GM18502 (cell line): Measurements from ENCODE around the gene CST3.
"Not testable (repeated sequence)": the region's sequence is repeated elsewhere in the genome, so short reads cannot be mapped to it uniquely, and the experiment has no call there.

ENCODE experiments used
- ATAC-seq: cut with Tn5 transposase; IDR thresholded peaks from one replicate; pipeline ENCODE4 v1.9.1; 2021; ENCODE audit warnings: mild to moderate bottlenecking; ENCODE audit not compliant: unreplicated experiment, poor library complexity

Gene CST3, protein sequence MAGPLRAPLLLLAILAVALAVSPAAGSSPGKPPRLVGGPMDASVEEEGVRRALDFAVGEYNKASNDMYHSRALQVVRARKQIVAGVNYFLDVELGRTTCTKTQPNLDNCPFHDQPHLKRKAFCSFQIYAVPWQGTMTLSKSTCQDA

DNA sequence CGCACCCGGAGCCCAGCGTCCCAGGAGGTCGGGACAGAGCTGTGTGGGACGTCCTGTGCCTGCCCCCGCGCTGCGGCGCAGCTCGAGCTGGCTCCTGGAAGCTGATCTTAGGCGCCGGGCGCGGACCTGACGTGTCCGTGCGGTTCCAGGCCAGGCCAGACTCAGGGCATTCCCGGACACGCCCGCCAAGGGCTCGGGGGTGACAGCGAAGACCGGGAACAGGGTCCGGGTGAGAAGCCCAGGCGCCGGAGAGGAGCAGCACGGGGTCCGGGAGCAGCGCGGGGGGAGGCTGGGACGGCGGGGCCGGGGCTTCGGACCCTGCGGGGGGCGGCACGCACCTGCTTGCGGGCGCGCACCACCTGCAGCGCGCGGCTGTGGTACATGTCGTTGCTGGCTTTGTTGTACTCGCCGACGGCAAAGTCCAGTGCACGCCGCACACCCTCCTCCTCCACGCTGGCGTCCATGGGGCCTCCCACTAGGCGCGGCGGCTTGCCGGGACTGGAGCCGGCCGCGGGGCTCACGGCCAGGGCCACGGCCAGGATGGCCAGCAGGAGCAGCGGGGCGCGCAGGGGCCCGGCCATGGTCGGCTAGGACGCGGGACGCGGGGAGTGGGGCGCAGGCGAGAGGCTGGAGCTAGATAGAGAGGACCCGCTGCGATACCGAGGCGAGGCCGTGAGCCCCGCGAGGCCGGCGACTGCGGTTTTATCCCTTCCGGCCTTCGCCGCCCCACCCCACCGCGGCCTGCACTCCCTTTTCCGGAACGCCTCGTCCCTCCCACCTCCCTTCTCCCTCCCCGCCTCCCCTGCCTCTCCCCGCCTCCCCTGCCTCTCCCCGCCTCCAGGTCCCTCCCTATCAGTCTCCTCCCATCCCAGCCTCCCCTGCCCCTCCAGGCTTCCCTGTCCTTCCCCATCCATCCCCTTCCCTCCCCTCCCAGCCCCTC, at the start of gene CST3:
CST3 (minus strand) TSS at position 674 of the 940 bp plus-strand sequence; CDS start at position 581, 93 bp downstream.
- ATAC-seq, result peak; percentile 60

DNA sequence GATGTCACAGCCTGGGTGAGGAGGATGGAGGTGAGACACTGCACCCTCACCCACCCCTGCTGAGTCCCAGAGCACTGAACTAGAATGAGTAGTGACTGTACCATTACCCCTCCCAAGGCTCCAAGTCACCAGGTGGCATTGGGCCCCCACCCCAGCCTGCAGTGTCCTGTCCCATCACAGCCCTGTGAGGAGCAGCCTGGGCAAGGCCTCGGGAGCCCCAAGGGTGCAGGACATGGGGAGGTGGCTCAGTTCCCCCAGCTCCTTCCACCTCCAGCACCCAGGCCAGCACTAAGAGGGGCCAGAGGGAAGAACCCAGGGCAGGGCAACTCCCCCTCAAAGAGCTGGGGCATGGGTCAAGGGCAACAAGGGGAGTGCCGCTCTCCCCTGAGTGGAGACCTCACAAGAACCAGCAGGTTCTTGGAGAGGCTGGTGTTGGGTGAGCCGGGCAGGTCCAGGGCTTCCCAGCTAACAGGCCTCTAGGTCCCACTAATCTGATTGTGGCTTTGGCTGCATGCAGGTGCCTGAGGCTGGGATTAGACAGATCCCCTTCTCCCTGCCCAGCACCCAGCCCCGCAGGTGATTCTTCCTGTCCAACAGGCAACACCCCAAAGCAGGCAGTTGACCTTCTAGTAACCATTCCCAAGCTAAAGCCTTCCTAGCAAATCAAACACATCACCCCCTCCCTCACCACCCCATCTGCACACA, 48.4 kb upstream of the CST3 start:
- no peak for ATAC-seq

DNA sequence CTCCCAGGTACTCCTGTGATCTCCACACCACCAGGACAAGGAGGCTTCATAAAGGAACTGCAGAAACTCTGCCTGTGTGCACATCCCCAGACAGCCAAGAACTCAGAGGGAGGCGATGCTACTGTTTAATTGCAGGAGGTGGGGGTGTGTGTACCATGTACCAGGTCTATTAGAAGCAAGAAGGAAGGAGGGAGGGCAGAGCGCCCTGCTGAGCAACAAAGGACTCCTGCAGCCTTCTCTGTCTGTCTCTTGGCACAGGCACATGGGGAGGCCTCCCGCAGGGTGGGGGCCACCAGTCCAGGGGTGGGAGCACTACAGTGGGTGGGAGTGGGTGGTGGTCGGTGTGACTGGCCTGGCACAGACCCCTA, 47.8 kb upstream of the CST3 start:
- not testable (repeated sequence) for ATAC-seq

DNA sequence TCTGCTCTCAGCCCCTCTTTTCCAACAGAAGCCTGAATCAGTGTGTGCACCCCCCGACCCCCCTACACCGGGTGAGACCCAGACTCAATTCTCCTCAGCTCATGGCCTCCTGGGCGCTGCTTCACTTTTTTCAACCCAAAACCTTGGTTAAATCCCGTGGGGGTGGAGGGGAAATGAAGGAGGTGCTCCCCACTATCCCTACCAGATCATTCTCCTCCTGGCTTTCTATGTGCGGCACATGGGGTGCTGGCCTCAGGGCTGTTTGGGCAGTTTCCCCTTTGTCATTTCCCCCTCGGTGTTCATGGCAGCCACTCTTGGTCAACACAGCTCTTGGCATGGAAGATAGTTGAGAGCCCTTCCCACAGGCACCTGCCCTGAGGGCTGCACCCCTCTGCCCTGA, 46.5 kb upstream of the CST3 start:
- no peak for ATAC-seq

DNA sequence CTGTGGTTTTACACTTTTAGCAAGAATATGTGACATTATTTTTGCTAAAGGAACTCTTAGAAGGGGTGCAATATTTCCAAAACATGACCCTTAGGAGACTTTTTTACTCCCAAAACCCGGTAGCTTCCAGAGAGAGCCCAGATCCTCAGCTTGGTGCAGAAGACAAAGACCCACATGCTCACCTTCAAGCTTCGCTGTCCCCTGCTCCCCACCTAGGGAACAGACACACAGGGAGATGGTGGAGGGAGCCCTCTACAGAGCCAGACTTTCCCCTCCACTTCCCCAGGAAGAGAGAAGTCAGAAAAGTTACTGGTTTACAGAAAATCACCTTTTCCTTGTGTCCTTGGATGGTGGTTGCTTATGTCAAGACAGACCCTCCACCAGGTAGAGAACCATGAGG, 46.1 kb upstream of the CST3 start:
- ATAC-seq, result no peak

DNA sequence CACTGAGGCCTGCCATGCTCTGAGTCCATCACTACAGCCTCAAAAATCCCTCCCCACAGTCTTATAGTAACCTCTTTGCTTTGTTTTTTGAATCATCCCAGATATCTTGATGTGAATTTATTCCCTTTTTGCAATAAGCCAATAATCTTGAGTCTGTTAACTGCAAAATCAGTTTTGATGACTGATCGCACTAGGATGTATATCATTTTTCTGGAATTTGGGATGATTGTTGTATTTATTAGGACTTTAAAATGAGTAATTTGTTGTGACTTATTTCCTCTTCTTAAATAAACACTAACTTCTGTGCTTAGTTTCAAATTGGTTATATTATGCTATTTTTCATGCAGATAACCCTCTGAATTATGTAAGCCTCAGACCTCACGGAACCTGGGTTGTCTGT, 45.5 kb upstream of the CST3 start:
- no peak for ATAC-seq

DNA sequence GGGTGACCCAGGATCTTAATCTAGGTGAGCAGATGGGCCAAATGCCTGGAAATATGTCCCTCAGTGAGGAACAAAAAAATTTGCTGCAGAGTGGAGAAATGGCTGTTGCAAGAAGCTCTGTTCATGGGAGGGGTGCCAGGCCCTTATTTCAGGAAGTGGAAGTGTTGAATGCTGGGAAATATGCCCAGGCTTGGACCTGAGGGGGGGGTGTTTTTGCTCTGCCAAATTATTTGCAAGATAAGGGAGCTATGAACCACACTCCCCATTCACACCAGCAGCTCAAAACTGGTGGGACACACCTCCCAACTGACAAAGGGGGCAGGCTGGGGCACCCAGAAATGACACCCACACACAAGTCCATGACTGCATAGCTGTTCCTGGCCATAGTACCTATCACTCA, 42.4 kb upstream of the CST3 start:
- no peak for ATAC-seq

DNA sequence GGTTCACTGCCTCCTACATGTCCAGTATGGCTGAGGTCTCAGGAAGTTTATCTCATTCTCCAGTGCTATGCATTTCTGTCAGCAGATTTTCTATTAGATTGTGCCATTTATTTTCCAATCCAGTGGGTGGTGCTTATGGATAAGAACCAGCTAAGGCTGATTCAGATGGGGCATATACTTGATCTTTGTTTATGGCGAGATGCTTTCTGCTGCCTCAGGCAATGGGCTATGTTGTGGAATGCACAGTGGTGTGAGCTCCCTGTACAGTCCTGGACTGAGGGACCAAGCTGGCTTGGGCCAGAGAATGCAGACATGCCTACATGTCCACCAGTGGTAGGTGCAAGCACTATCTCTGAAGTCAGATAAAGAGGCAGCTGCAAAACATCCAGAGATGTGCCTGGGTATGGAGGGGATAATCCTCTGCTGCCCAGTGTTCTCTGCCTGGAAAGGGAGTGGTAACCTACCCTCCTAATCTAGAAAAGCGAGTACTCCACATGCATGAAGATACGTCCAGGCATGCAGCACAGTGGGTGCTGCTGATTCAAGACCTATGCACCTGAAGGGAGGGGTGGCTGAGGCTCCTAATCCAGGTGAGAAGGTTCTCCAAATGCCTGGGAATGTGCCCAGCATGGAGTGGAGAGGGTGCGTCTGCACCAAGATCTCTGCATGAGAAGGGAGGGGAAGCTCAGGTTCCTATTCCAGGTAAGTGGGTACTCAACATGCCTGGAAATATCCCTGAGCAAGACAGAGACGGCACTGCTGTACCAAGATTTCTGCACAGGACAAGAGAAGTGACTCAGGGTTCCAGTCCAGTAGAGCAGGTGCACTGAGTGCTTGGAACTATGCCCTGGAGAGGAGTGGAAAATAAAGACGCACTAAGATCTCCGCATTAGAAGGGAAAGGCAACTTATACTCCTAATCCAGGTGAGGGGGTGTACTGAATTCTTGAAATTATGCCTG, 41.7 kb upstream of the CST3 start:
- ATAC-seq, result no peak

DNA sequence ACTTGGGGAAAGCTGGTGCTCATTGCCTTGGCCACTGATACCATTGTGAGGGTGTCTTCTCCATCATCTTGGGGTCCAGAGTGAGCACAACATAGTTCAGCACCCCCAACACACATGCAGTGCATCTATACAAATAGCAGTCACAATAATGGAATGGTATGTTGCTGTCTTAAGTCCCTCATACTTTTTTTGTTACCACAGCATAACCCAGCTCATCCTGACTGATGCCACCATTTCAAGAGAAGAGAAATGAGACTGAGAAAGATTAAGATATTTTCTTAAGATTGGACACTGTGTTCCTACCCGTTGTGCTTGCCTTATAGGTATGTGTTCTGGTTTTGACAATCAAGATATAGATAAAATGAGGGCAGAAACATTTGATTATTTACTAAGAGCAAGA, 35.5 kb upstream of the CST3 start:
- no peak for ATAC-seq

DNA sequence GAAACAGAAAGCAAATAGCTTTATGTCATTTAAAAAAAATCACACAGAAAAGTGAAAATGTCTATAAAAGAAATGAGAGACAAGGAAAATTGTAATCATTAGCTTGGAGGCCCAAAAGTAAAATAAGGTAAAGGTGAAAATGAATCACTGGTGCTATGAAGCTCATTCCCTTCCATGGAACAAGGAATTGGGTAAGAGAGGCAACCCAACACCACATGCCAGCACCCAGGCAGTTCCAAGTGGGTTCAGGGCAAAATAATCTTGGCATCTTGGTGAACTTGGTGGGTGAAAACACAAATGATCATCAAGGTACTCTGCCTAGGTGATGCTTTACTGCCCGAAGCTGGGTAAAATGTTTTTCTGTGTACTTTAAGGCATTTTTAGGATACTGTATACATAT, 34.4 kb upstream of the CST3 start:
- ATAC-seq, result no peak

DNA sequence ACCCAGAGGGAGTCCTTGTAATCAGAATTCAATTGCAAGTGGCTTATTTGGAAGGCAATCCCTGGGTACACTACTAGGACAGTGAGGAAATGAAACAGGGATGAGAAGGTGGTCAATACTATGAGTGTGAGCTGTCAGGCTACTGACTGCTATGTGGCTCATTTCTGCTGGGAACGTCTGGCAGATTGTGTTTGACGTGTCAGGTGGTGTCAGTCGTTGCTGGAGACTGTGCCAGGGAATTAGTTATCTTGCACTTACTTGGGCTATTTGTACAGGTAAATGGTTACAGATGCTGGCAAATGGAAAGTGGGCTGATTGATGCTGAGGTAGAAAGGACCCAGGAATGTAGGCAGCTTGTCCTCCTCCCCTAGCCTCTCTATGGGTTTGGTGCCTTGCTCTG, 33.7 kb upstream of the CST3 start:
- ATAC-seq, result no peak

DNA sequence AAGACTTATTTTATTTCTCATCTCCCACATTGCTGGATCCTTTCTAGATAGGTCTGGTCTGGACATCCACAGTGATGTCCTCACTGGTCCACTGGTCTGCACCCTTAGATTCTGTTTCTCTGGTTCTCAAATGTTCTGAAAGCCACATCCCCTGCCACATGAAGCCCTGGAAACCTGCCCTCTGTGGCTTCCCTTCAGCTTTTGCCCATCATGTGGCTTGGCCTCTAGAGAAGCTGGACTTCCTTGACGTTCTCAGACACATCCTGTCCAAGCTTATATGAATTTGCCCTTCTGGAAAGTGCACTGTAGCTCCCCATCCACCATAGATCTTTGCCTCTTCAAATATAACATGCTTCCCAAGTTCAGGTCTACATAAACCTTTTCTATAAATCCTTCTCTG, 32.6 kb upstream of the CST3 start:
- no peak for ATAC-seq

DNA sequence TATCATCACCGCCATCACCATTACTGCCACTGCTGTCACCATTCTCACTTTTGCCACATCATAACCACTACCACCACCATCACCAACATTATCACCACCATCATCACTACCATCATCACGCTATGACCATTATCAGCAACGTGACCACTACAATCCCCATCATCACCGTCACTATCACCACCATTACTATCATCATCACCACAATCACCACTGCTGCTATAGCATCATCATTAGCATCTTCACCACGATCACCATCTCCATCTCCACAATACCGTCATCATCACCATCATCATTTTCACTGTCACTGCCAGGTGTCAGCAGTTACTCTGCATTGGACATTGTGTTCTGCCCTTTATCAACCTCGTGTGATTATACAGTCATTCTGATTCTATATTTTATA, 32.1 kb upstream of the CST3 start:
- no peak for ATAC-seq

DNA sequence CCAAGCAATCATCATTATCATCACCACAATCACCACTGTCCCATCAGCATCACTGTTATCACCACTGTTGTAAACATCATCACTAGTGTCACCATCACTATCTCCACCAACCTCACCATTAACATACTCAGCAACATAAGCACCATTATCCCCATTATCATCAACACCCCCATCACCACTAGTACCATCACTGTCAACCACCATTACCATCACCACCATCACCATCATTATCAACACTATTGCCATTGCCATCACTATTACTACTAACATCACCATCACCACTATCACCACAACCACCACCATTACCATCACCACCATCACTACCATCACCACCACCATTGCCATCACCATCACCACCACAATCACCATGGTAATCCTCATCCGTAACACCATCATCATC, 31.6 kb upstream of the CST3 start:
- no peak for ATAC-seq

DNA sequence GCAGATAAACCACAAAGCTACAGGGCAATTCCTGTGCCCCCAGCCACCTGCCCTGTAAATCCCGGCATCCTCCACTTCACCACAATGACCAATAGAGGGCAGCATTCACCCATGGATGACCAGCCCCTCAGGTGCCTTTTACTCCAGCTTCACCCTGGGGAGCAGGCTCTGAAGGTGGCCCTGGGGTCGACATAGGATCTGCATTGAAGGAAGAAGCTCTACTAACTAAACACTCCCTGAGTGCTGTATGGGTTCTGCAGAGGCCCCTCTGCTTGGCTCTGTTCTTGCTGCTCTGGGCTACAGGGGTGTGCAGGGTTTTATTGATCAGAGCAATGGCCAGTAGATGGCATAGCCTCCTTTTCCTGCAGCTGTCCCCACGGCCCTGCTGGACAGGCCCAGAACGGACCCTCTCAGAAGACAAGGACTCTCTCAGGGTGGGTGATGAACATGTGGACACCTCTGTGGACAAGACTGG, 30.8 kb upstream of the CST3 start:
- ATAC-seq, result peak; percentile 89

DNA sequence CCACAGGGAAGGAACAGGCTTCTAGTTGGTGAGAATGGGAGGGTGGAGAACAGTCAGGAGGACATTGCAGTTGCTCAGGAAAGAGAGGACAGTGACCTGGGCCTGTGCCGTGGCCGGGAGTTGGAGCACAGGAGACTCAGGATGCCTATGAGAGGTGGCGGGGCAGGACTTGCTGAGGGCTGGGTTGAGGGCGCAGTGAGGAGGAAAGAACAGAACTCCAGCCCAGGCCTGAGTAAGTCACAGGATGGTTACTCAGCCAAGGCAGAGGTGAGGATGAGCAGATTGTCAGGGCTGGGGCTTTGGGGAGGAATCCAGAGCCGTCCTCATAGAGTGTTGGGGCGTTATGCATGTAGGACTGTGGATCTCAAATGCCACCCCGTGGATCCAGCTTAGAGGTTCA, 29.9 kb upstream of the CST3 start:
- ATAC-seq, result no peak

DNA sequence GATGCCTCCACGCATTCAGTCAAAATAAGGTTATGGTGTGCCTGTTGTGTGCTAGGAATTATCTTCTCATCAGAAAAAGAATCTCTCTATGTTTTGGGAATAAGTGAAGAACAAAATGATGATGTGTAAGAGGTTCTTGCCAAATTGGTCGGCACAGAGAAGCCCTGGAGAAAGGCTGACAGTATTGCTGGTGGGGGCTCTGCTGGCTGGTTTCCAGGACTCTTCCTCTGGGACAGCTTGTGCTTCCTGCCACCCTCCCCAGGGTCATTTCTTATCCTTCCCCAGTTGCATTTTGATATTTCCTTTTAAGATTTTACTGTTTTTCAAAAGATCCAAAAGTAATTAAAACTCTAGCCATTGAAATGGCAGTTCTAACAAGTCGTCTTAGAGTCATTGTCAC, 28.9 kb upstream of the CST3 start:
- ATAC-seq, result no peak

DNA sequence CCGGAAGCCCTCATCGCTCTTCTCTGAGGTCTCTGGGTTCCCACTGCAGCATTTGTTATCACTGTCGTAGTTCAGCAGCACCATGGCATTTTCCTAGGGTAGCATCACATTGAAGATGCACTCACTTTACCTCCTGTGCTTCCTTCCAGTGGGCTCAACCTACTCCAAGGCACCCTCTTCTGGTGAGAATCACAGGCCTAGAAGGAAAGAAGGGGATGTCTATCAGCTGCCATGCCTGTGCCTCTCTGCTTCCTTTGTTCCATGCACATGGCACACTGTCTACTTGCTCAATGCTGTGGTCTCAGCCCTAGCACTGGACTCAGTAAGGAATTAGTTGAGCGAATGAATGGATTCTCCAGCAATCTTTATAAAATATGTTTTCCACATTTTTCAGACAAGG, 28.4 kb upstream of the CST3 start:
- ATAC-seq, result no peak

DNA sequence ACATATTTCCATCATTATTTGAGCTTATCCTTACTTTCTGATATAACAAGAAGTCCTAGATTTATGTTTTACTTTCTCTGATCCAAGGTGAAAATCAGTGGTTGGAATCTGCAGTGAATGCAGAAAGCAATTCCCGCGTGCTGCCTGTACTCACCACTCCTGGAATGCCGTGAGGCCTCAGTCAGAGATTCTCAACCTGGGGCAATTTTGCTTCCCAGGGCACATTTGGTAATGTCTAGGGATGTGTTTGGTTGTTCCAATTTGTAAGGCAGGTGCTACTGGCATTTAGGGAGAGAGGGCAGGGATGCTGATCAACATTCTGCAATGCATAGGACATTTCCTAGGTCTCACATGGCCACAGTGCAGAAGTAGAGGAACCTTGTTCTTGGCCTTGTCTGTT, 27.2 kb upstream of the CST3 start:
- no peak for ATAC-seq

DNA sequence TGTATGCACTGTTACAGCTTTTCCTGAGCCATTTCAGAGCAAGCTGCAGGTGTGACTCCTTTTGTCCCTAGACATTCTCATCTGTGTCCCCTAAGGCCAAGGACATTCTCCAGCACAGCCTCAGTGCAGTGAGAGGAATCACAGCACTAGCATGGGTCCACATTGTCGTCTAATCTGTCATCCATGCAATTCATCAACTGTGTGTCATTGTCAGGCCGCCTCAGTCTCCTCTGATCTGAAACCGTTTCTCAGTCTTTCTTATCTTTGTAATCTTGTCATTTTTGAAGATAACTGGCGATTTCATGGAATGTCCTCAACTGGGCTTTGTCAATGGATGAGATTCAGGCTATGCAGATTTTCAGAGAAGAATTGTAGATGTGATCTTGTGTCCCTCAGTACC, 26.3 kb upstream of the CST3 start:
- ATAC-seq, result not testable (repeated sequence)
